Activated CD8-positive, alpha-beta memory T cell treated with anti-CD3 and anti-CD28 coated beads for 4 hours (primary cell): ENCODE data around the gene RNF40.

Source experiments
- DNase-seq, 2 donors: peaks; one replicate each; pipeline ENCODE4 v3.0.0-alpha.2; 2020; ENCODE audit warnings: low read depth in 2 of 2

RNF40 gene

GRCh38 chr16:30740364-30741251 is 21.5 kb upstream of the RNF40 start:
- DNase-seq, result no peak

GRCh38 chr16:30741461-30741914 is 20.6 kb upstream of the RNF40 start:
- no peak for DNase-seq

GRCh38 chr16:30743716-30744115 is 18.4 kb upstream of the RNF40 start:
- no peak for DNase-seq

GRCh38 chr16:30744183-30744582 is 17.9 kb upstream of the RNF40 start:
- no peak for DNase-seq

GRCh38 chr16:30745082-30745481 is 17.0 kb upstream of the RNF40 start:
- no peak for DNase-seq

- DNase-seq, result no peak
These were observed 15.4 kb upstream of the RNF40 start for GRCh38 chr16:30746638-30747175.

- DNase-seq, result no peak
These were observed 14.8 kb upstream of the RNF40 start for GRCh38 chr16:30747331-30747730.

GRCh38 chr16:30747799-30748633 is 14.1 kb upstream of the RNF40 start, which contains the start of gene PHKG2:
Gene PHKG2 (plus strand): TSS chr16:30748425. CDS start chr16:30748821, 396 bp downstream.
- DNase-seq, result peak; percentile 84 to 87

GRCh38 chr16:30748634-30749445 is 13.3 kb upstream of the RNF40 start:
- DNase-seq, result no peak

- no peak for DNase-seq
These were observed 11.9 kb upstream of the RNF40 start for GRCh38 chr16:30750201-30750600.

GRCh38 chr16:30750876-30751465 is 11.2 kb upstream of the RNF40 start:
- DNase-seq, result no peak

- no peak for DNase-seq
These were observed 8.5 kb upstream of the RNF40 start for GRCh38 chr16:30753596-30753995.

GRCh38 chr16:30755955-30756780 is 6.0 kb upstream of the RNF40 start:
- no peak for DNase-seq

GRCh38 chr16:30756781-30757100 is 5.4 kb upstream of the RNF40 start:
- no peak for DNase-seq

- DNase-seq, result no peak
These were observed 4.8 kb upstream of the RNF40 start for GRCh38 chr16:30757316-30757715.

GRCh38 chr16:30758988-30759491 is 3.1 kb upstream of the RNF40 start:
- DNase-seq, result no peak

GRCh38 chr16:30760001-30760559 is 2.0 kb upstream of the RNF40 start:
- no peak for DNase-seq

GRCh38 chr16:30760577-30761426 is 1.3 kb upstream of the RNF40 start:
- no peak for DNase-seq

GRCh38 chr16:30761427-30761927 is 645 bp upstream of the RNF40 start:
- no peak for DNase-seq
